Measurements from ENCODE around the gene HEG1. TPM values are rescaled to one million over a fixed set of nuclear protein-coding genes. Genes with fewer than 3 reads are reported as not detected.

HEG1 gene
- total RNA-seq, 4 donors from 2014 or later: 47.8 to 91.7 (median 76.8) TPM

GRCh38 chr3:125019271-125019670 lies 36.5 kb downstream of the HEG1 start:
- Histone ChIP-seq H3K9me3 (no peaks in the 10 kb centered on the region), H3K4me1 (peaks cover 1 to 20% (median 19%) of the 10 kb centered on the region in 4 donors), H3K36me3 (peaks cover 44 to 75% (median 57%) of the 10 kb centered on the region in 4 donors), H3K27ac (replicated peaks in 1 of 4) (no peak overlapping the region), H3K4me3 (no peak overlapping the region), H3K27me3 (no peaks in the 10 kb centered on the region)
- 84% methylated on average over 3 of the region's 3 CpGs for WGBS
- TF ChIP-seq EP300 (IDR thresholded peaks at IDR 0.05) (no peak), POLR2AphosphoS5 (IDR thresholded peaks at IDR 0.05) (no peak), CTCF (IDR thresholded peaks at IDR 0.05) (no peak), POLR2A (IDR thresholded peaks at IDR 0.05; ENCODE audit: low read depth) (no peak)
- DNase-seq (ENCODE audit: extremely low spot score): no peak
- intact Hi-C loops (cut with DNase I): no loop called here

- H3K27me3 ChIP-seq: no peaks in the 10 kb centered on the region
- intact Hi-C loops (cut with DNase I): no loop called here
- peaks cover 63 to 93% (median 76%) of the 10 kb centered on the region in 4 donors for H3K36me3 ChIP-seq
- WGBS: 86% methylated on average over 2 of the region's 2 CpGs
- H3K27ac ChIP-seq (replicated peaks in 1 of 4): no peak overlapping the region
- no peaks in the 10 kb centered on the region for H3K9me3 ChIP-seq
- H3K4me3 ChIP-seq: no peak overlapping the region
- DNase-seq (ENCODE audit: extremely low spot score): no peak
- peaks cover 0 to 14% (median 3%) of the 10 kb centered on the region in 4 donors for H3K4me1 ChIP-seq
- TF ChIP-seq POLR2AphosphoS5 (IDR thresholded peaks at IDR 0.05): no peak
These were observed 38.4 kb downstream of the HEG1 start for GRCh38 chr3:125017406-125017805.

- DNase-seq (ENCODE audit: extremely low spot score): no peak
- Histone ChIP-seq H3K36me3 (peaks cover 72 to 98% (median 86%) of the 10 kb centered on the region in 4 donors), H3K27ac (replicated peaks in 1 of 4) (no peak overlapping the region), H3K27me3 (no peaks in the 10 kb centered on the region), H3K9me3 (no peaks in the 10 kb centered on the region), H3K4me3 (no peak overlapping the region), H3K4me1 (peaks cover 0 to 11% (median 0%) of the 10 kb centered on the region in 4 donors)
- WGBS: 90% methylated on average over 13 of the region's 19 CpGs
- no peak for TF ChIP-seq CTCF (IDR thresholded peaks at IDR 0.05)
- no peak for TF ChIP-seq POLR2A (IDR thresholded peaks at IDR 0.05; ENCODE audit: low read depth)
- no peak for TF ChIP-seq EP300 (IDR thresholded peaks at IDR 0.05)
- no peak for TF ChIP-seq POLR2AphosphoS5 (IDR thresholded peaks at IDR 0.05)
- intact Hi-C loops (cut with DNase I): no loop called here
These were observed 41.1 kb downstream of the HEG1 start for GRCh38 chr3:125014570-125015179.

GRCh38 chr3:125013095-125013494 lies 42.7 kb downstream of the HEG1 start:
- H3K27ac ChIP-seq (replicated peaks in 1 of 4): no peak overlapping the region
- H3K4me1 ChIP-seq: peaks cover 0 to 11% (median 0%) of the 10 kb centered on the region in 4 donors
- no peak for DNase-seq (ENCODE audit: extremely low spot score)
- H3K9me3 ChIP-seq: no peaks in the 10 kb centered on the region
- no peak overlapping the region for H3K4me3 ChIP-seq
- TF ChIP-seq CTCF (IDR thresholded peaks at IDR 0.05) (no peak), POLR2A (IDR thresholded peaks at IDR 0.05; ENCODE audit: low read depth) (no peak), POLR2AphosphoS5 (IDR thresholded peaks at IDR 0.05) (no peak), EP300 (IDR thresholded peaks at IDR 0.05) (no peak)
- intact Hi-C loops (cut with DNase I): no loop called here
- WGBS: 93% methylated on average over 1 of the region's 1 CpG
- no peaks in the 10 kb centered on the region for H3K27me3 ChIP-seq
- peaks cover 68 to 98% (median 86%) of the 10 kb centered on the region in 4 donors for H3K36me3 ChIP-seq

GRCh38 chr3:125011941-125012340 lies 43.9 kb downstream of the HEG1 start:
- no peaks in the 10 kb centered on the region for H3K27me3 ChIP-seq
- no peak overlapping the region for H3K27ac ChIP-seq (replicated peaks in 1 of 4)
- H3K4me1 ChIP-seq: peaks cover 0 to 11% (median 0%) of the 10 kb centered on the region in 4 donors
- DNase-seq (ENCODE audit: extremely low spot score): no peak
- intact Hi-C loops (cut with DNase I): no loop called here
- H3K9me3 ChIP-seq: no peaks in the 10 kb centered on the region
- TF ChIP-seq CTCF (IDR thresholded peaks at IDR 0.05) (no peak), POLR2A (IDR thresholded peaks at IDR 0.05; ENCODE audit: low read depth) (no peak), EP300 (IDR thresholded peaks at IDR 0.05) (no peak), POLR2AphosphoS5 (IDR thresholded peaks at IDR 0.05) (no peak)
- H3K4me3 ChIP-seq: no peak overlapping the region
- 84% methylated on average over 7 of the region's 7 CpGs for WGBS
- peaks cover 65 to 98% (median 82%) of the 10 kb centered on the region in 4 donors for H3K36me3 ChIP-seq
